ENCODE results near the gene NOTUM. TPM values are rescaled to one million over a fixed set of nuclear protein-coding genes. Genes with fewer than 3 reads are reported as not detected.
A peak's percentile ranks its signal among the peaks of the same experiment; 100 is the strongest.

NOTUM gene
- total and polyA plus RNA-seq, 10 of the 15 experiments (the other 5 are each of a cell fraction or from before 2014, with no cell fraction given): 0.04 to 0.13 TPM; not detected in 8

DNA sequence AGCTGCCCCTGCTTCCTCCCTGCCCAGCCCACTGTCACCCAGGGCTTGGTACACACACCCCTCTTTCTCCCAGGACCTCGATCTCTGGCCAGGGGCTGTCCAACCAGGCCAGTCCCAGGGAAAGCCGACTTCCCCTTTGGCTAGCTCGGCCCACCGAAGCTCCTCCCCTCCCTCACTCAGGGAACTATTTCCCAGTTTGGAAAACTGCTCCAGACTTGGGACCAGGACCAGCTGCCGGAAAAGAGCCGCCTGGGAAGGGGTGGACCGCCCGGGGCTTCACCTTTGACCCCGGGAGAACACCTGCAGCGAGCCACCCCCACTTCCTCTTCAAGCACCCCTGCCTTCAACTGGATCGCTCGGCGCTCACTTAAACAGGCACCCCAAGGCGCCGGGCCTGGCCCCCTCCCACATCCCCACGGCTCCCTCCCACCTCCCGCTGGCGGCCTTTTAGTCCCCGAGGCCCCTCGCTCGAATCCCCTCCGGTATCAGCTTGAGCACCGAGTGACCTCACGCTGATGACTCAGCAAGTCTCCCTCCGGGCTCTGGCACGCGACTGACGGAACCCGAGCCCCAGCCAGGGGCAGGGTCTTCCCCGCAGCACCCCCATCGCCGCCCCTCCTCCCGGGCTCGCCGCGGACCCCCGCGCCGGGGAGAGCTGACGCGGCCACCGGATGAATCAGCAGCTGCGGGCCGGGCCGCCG, 34.4 kb downstream of the NOTUM start:
- Histone ChIP-seq H3K9me3 (replicated peaks; ENCODE audit: control insufficient read depth, insufficient read depth, low read length) (no peaks in the 10 kb centered on the region), H3K9ac (ENCODE audit: control insufficient read depth, insufficient read depth, low read length) (peak overlapping the region; percentile 85), H3K4me1 (ENCODE audit: control insufficient read depth, insufficient read depth, low read length) (peaks cover 27% of the 10 kb centered on the region), H3K27me3 (replicated peaks in 1 of 2; ENCODE audit: control insufficient read depth in 2 of 2, insufficient read depth in 2 of 2, low read length in 1 of 2) (no peaks in the 10 kb centered on the region), H3K36me3 (ENCODE audit: control insufficient read depth in 2 of 2, insufficient read depth in 2 of 2, low read length in 1 of 2) (peaks cover 0 to 6% of the 10 kb centered on the region in 2 experiments; a peak in 2 of 4 replicates), H3K79me2 (ENCODE audit: control insufficient read depth, insufficient read depth, low read length) (peaks cover 39% of the 10 kb centered on the region), H2AFZ (ENCODE audit: control insufficient read depth, low read depth, low read length) (peak overlapping the region; percentile 28), H3K27ac (ENCODE audit: control insufficient read depth, insufficient read depth) (peak overlapping the region; percentile 71), H4K20me1 (ENCODE audit: control insufficient read depth, insufficient read depth) (no peaks in the 10 kb centered on the region; the same call in 1 of the 2 replicates), H3K4me3 (peak overlapping the region; percentile 83), H3K4me2 (ENCODE audit: control insufficient read depth, insufficient read depth) (peak overlapping the region; percentile 97)
- TSS peak; percentile 53 for BruUV-seq (replicated peaks)
- in situ Hi-C loops (cut with MboI): no loop called here
- ChIA-PET POLR2A (interaction anchor here (0.5 to 2.0 kb wide), 6 partner anchors 10 to 257 kb away, joined by 3 to 8 read pairs (median 4); partner anchors contain the start of gene PYCR1), CTCF (interaction anchor here (1.2 to 2.1 kb wide), 5 partner anchors 10 to 93 kb away, joined by 3 to 9 read pairs (median 5); no protein-coding TSS in a partner anchor), SMC1A (ENCODE audit: uncharacterized antibody, unreplicated experiment) (interaction anchor here (1.5 kb wide), 1 partner anchor 9 kb away, joined by 6 read pairs; no protein-coding TSS in a partner anchor), RAD21 (ENCODE audit: unreplicated experiment) (interaction anchor here (0.6 to 1.1 kb wide), 6 partner anchors 9 to 243 kb away, joined by 3 to 4 read pairs (median 3); partner anchors contain the start of gene ARL16)
- 2% methylated on average over 35 of the region's 46 CpGs for WGBS (ENCODE audit: insufficient coverage, insufficient replicate concordance, low lambda C conversion rate, missing lambda C conversion rate)
- ATAC-seq (peak; percentile 38), FAIRE-seq (peak; percentile 54), DNase-seq (ENCODE audit: low read depth, low spot score) (no peak)
- intact Hi-C loops (cut with micrococcal nuclease; ENCODE audit: unreplicated experiment): loop anchor here (5.0 kb wide), 2 partner anchors 41 to 54 kb away; partner anchors contain the start of gene ARHGDIA
- TF ChIP-seq, protein P1, sequence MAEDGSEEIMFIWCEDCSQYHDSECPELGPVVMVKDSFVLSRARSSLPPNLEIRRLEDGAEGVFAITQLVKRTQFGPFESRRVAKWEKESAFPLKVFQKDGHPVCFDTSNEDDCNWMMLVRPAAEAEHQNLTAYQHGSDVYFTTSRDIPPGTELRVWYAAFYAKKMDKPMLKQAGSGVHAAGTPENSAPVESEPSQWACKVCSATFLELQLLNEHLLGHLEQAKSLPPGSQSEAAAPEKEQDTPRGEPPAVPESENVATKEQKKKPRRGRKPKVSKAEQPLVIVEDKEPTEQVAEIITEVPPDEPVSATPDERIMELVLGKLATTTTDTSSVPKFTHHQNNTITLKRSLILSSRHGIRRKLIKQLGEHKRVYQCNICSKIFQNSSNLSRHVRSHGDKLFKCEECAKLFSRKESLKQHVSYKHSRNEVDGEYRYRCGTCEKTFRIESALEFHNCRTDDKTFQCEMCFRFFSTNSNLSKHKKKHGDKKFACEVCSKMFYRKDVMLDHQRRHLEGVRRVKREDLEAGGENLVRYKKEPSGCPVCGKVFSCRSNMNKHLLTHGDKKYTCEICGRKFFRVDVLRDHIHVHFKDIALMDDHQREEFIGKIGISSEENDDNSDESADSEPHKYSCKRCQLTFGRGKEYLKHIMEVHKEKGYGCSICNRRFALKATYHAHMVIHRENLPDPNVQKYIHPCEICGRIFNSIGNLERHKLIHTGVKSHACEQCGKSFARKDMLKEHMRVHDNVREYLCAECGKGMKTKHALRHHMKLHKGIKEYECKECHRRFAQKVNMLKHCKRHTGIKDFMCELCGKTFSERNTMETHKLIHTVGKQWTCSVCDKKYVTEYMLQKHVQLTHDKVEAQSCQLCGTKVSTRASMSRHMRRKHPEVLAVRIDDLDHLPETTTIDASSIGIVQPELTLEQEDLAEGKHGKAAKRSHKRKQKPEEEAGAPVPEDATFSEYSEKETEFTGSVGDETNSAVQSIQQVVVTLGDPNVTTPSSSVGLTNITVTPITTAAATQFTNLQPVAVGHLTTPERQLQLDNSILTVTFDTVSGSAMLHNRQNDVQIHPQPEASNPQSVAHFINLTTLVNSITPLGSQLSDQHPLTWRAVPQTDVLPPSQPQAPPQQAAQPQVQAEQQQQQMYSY (CRISPR knock-in tag; IDR thresholded peaks at IDR 0.05): no peak
- TF ChIP-seq CBX3 (IDR thresholded peaks at IDR 0.05; ENCODE audit: borderline replicate concordance, low read depth): no peak
- no peak for TF ChIP-seq STAT3 (IDR thresholded peaks at IDR 0.05; ENCODE audit: low read depth, low read length)
- TF ChIP-seq HDAC2 (IDR thresholded peaks at IDR 0.05): no peak
- no peak for TF ChIP-seq EP300 (IDR thresholded peaks at IDR 0.05; ENCODE audit: borderline replicate concordance in 1 of 2, control insufficient read depth in 1 of 2, low read depth in 2 of 2, low read length in 2 of 2)
- no peak for TF ChIP-seq POLR2AphosphoS2 (IDR thresholded peaks at IDR 0.05; ENCODE audit: low read depth, low read length)
- TF ChIP-seq, protein P2, sequence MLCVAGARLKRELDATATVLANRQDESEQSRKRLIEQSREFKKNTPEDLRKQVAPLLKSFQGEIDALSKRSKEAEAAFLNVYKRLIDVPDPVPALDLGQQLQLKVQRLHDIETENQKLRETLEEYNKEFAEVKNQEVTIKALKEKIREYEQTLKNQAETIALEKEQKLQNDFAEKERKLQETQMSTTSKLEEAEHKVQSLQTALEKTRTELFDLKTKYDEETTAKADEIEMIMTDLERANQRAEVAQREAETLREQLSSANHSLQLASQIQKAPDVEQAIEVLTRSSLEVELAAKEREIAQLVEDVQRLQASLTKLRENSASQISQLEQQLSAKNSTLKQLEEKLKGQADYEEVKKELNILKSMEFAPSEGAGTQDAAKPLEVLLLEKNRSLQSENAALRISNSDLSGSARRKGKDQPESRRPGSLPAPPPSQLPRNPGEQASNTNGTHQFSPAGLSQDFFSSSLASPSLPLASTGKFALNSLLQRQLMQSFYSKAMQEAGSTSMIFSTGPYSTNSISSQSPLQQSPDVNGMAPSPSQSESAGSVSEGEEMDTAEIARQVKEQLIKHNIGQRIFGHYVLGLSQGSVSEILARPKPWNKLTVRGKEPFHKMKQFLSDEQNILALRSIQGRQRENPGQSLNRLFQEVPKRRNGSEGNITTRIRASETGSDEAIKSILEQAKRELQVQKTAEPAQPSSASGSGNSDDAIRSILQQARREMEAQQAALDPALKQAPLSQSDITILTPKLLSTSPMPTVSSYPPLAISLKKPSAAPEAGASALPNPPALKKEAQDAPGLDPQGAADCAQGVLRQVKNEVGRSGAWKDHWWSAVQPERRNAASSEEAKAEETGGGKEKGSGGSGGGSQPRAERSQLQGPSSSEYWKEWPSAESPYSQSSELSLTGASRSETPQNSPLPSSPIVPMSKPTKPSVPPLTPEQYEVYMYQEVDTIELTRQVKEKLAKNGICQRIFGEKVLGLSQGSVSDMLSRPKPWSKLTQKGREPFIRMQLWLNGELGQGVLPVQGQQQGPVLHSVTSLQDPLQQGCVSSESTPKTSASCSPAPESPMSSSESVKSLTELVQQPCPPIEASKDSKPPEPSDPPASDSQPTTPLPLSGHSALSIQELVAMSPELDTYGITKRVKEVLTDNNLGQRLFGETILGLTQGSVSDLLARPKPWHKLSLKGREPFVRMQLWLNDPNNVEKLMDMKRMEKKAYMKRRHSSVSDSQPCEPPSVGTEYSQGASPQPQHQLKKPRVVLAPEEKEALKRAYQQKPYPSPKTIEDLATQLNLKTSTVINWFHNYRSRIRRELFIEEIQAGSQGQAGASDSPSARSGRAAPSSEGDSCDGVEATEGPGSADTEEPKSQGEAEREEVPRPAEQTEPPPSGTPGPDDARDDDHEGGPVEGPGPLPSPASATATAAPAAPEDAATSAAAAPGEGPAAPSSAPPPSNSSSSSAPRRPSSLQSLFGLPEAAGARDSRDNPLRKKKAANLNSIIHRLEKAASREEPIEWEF (IDR thresholded peaks at IDR 0.05; ENCODE audit: insufficient replicate concordance, low read depth, low read length): no peak
- no peak for TF ChIP-seq MTA3 (IDR thresholded peaks at IDR 0.05; ENCODE audit: borderline replicate concordance, low read length)
- no peak for TF ChIP-seq NR2C2 (IDR thresholded peaks at IDR 0.05; ENCODE audit: borderline replicate concordance, control insufficient read depth, insufficient read length, low read depth)
- TF ChIP-seq FOXK2 (IDR thresholded peaks at IDR 0.05): no peak
- TF ChIP-seq ZNF622 (IDR thresholded peaks at IDR 0.05): no peak
- TF ChIP-seq MXI1 (IDR thresholded peaks at IDR 0.05; ENCODE audit: low read depth, low read length): no peak
- no peak; the same call in 1 of the 2 replicates for TF ChIP-seq HCFC1 (IDR thresholded peaks at IDR 0.05; ENCODE audit: low read length)
- TF ChIP-seq POLR2A (IDR thresholded peaks at IDR 0.05; ENCODE audit: low read depth, low read length): peak; percentile 62
- TF ChIP-seq BACH1 (IDR thresholded peaks at IDR 0.05; ENCODE audit: borderline replicate concordance): peak; percentile 87
